ENCODE results near the gene CHRD.
A peak's percentile ranks its signal among the peaks of the same experiment; 100 is the strongest.

The CHRD gene

GRCh38 chr3:184361932-184362667 is 17.8 kb upstream of the CHRD start:
- no peak for TF ChIP-seq CTCF (conservative IDR thresholded peaks at IDR 0.05; ENCODE audit: control insufficient read depth, insufficient read depth, low read depth, low read length)
- DNase-seq (ENCODE audit: low read depth): peak; percentile 53
- H3K4me3 ChIP-seq (ENCODE audit: control insufficient read depth, low read depth, low read length): peak overlapping the region; percentile 85

GRCh38 chr3:184362668-184363546 is 16.9 kb upstream of the CHRD start:
- peak; percentile 97 for DNase-seq (ENCODE audit: low read depth)
- TF ChIP-seq CTCF (conservative IDR thresholded peaks at IDR 0.05; ENCODE audit: control insufficient read depth, insufficient read depth, low read depth, low read length): peak; percentile 52
- H3K4me3 ChIP-seq (ENCODE audit: control insufficient read depth, low read depth, low read length): peak overlapping the region; percentile 85

- H3K4me3 ChIP-seq (ENCODE audit: control insufficient read depth, low read depth, low read length): no peak overlapping the region
- DNase-seq (ENCODE audit: low read depth): peak; percentile 82
- TF ChIP-seq CTCF (conservative IDR thresholded peaks at IDR 0.05; ENCODE audit: control insufficient read depth, insufficient read depth, low read depth, low read length): no peak
Observed at GRCh38 chr3:184366619-184367289, 13.1 kb upstream of the CHRD start.

- no peak for DNase-seq (ENCODE audit: low read depth)
- TF ChIP-seq CTCF (conservative IDR thresholded peaks at IDR 0.05; ENCODE audit: control insufficient read depth, insufficient read depth, low read depth, low read length): no peak
- H3K4me3 ChIP-seq (ENCODE audit: control insufficient read depth, low read depth, low read length): no peak overlapping the region
Observed at GRCh38 chr3:184368116-184368515, 11.7 kb upstream of the CHRD start.

- H3K4me3 ChIP-seq (ENCODE audit: control insufficient read depth, low read depth, low read length): no peak overlapping the region
- no peak for TF ChIP-seq CTCF (conservative IDR thresholded peaks at IDR 0.05; ENCODE audit: control insufficient read depth, insufficient read depth, low read depth, low read length)
- DNase-seq (ENCODE audit: low read depth): peak; percentile 78
Observed at GRCh38 chr3:184368586-184369183, 11.2 kb upstream of the CHRD start.

GRCh38 chr3:184371570-184372018 is 8.3 kb upstream of the CHRD start:
- no peak overlapping the region for H3K4me3 ChIP-seq (ENCODE audit: control insufficient read depth, low read depth, low read length)
- TF ChIP-seq CTCF (conservative IDR thresholded peaks at IDR 0.05; ENCODE audit: control insufficient read depth, insufficient read depth, low read depth, low read length): peak; percentile 100
- peak; percentile 90 for DNase-seq (ENCODE audit: low read depth)
